Activated B cell treated with CpG ODN at 0.5 μM for 24 hours (primary cell): Measurements from ENCODE around the gene KCNJ1. TPM values are rescaled to one million over a fixed set of nuclear protein-coding genes. Genes with fewer than 3 reads are reported as not detected.

Experiments
- ATAC-seq: fragments of 200-7000 bp; cut with Tn5 transposase; one replicate; pipeline ENCODE4 v1.10.0; 2021; ENCODE audit warnings: low read depth, mild to moderate bottlenecking, moderate library complexity
- CTCF ChIA-PET: fragments of 350-600 bp; sonication (Branson Sonifier 250); formaldehyde crosslinking; loops from one replicate; lab custom pipeline; 2021; ENCODE audit warnings: antibody characterized with exemption; lab: Charles Lee
- POLR2A ChIA-PET: fragments of 350-600 bp; sonication (Branson Sonifier 250); formaldehyde crosslinking; loops from one replicate; lab custom pipeline; 2021; ENCODE audit warnings: antibody characterized with exemption; lab: Charles Lee
- DNase-seq: peaks from one replicate; pipeline ENCODE4 v3.0.0; 2022
- H3K27ac Mint-ChIP-seq: one replicate; pipeline ENCODE4 v1.8.0; 2020; ENCODE audit warnings: mixed read lengths
- H3K27me3 Mint-ChIP-seq: one replicate; pipeline ENCODE4 v1.8.0; 2021; ENCODE audit warnings: mixed read lengths
- H3K36me3 Mint-ChIP-seq: one replicate; pipeline ENCODE4 v1.8.0; 2021; ENCODE audit warnings: low read depth, mixed read lengths
- H3K4me1 Mint-ChIP-seq: one replicate; pipeline ENCODE4 v1.8.0; 2021; ENCODE audit warnings: mixed read lengths
- H3K4me3 Mint-ChIP-seq: one replicate; pipeline ENCODE4 v1.8.0; 2020; ENCODE audit warnings: mild to moderate bottlenecking, mixed read lengths
- H3K9me3 Mint-ChIP-seq: one replicate; pipeline ENCODE4 v1.8.0; 2020; ENCODE audit warnings: mixed read lengths
- intact Hi-C: fragments of 100-400 bp; cut with micrococcal nuclease; formaldehyde crosslinking; loops from one replicate; pipeline ENCODE4 v1.15.1; 2024
- total RNA-seq: library from RNA; stranded (reverse); gene quantifications from 2 replicates; pipeline ENCODE4 v1.2.3, GENCODE V29; 2022
- TF ChIP-seq, protein P1 (sequence below): fragments of 200-600 bp; IDR thresholded peaks from one replicate; pipeline ENCODE4 v1.8.0; 2022; ENCODE audit warnings: antibody characterized with exemption, mild to moderate bottlenecking

The KCNJ1 gene
- total RNA-seq, 1 donor from 2014 or later: not detected

DNA sequence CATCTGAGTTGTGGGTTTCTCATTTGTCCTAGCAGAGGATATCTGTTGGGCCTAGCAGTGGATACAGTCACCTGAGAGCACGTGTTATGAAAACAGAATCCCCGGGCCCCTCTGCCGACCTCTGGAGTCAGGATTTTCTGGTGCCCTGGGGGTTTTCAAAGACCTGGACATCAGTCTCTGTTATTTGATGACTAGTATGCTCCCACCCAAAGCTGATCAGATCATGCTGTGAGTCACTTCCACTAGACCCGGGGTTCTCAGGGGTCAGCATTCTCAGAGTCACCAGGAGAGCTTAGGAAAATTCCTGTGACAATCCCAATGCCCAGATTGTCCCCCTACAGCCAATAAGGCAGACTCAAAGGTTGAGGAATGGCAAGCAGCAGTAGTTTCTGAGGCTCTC, 38.7 kb downstream of the KCNJ1 start:
- H3K9me3 Mint-ChIP-seq: peaks cover 2% of the 10 kb centered on the region
- ATAC-seq: no peak
- peaks cover 57% of the 10 kb centered on the region for H3K4me1 Mint-ChIP-seq
- no peaks in the 10 kb centered on the region for H3K27me3 Mint-ChIP-seq
- no peak overlapping the region for H3K4me3 Mint-ChIP-seq
- peaks cover 4% of the 10 kb centered on the region for H3K36me3 Mint-ChIP-seq
- intact Hi-C loops: no loop called here
- ChIA-PET CTCF (interaction anchor here (0.6 to 1.0 kb wide), 2 partner anchors 32 to 777 kb away, joined by 3 to 4 read pairs; no protein-coding TSS in a partner anchor), POLR2A (no interaction called here)
- no peak for DNase-seq
- TF ChIP-seq, protein P1, sequence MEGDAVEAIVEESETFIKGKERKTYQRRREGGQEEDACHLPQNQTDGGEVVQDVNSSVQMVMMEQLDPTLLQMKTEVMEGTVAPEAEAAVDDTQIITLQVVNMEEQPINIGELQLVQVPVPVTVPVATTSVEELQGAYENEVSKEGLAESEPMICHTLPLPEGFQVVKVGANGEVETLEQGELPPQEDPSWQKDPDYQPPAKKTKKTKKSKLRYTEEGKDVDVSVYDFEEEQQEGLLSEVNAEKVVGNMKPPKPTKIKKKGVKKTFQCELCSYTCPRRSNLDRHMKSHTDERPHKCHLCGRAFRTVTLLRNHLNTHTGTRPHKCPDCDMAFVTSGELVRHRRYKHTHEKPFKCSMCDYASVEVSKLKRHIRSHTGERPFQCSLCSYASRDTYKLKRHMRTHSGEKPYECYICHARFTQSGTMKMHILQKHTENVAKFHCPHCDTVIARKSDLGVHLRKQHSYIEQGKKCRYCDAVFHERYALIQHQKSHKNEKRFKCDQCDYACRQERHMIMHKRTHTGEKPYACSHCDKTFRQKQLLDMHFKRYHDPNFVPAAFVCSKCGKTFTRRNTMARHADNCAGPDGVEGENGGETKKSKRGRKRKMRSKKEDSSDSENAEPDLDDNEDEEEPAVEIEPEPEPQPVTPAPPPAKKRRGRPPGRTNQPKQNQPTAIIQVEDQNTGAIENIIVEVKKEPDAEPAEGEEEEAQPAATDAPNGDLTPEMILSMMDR: no peak
- H3K27ac Mint-ChIP-seq: no peak overlapping the region

DNA sequence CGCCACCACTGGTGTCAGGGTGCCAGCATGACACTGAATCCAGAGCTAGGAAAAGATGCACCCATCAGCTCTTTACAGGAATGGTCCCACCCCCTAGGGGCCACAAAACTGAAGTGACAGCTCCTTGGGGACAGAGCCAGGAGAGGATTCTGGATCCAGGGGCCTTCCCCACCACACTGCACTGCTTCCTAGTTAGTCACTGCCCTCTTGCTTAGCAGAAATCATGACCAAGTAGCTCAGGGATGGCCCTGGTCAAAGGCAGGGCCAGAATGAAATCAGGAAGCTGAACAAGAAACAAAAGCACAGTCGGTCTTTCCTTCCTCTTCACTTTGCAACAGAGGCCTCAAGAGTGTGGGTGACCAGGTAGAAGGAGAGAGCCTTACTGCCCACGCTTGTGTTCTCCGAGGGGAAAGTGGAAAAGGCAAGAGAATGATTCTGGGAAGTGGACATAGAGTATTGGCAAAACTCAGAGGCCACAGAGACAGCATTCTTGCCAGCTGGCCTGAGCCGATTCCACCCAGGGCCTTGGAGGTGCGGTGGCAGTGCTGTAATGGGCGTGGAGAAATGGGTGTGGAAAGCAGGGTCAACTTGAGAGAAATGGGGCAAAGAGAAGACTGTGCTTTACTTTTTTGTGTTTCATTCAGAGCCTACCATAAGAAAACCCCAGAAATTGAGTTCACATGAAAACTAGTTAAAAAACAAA, 39.8 kb downstream of the KCNJ1 start:
- peak overlapping the region; percentile 63 for H3K27ac Mint-ChIP-seq
- no peaks in the 10 kb centered on the region for H3K27me3 Mint-ChIP-seq
- ChIA-PET CTCF (interaction anchor here (0.6 to 2.0 kb wide), 7 partner anchors 19 to 775 kb away, joined by 3 to 6 read pairs (median 4); no protein-coding TSS in a partner anchor), POLR2A (no interaction called here)
- H3K9me3 Mint-ChIP-seq: peaks cover 2% of the 10 kb centered on the region
- no peak for DNase-seq
- H3K4me3 Mint-ChIP-seq: no peak overlapping the region
- TF ChIP-seq, protein P1: no peak
- H3K36me3 Mint-ChIP-seq: peaks cover 6% of the 10 kb centered on the region
- H3K4me1 Mint-ChIP-seq: peaks cover 47% of the 10 kb centered on the region
- intact Hi-C loops: no loop called here
- ATAC-seq: no peak

DNA sequence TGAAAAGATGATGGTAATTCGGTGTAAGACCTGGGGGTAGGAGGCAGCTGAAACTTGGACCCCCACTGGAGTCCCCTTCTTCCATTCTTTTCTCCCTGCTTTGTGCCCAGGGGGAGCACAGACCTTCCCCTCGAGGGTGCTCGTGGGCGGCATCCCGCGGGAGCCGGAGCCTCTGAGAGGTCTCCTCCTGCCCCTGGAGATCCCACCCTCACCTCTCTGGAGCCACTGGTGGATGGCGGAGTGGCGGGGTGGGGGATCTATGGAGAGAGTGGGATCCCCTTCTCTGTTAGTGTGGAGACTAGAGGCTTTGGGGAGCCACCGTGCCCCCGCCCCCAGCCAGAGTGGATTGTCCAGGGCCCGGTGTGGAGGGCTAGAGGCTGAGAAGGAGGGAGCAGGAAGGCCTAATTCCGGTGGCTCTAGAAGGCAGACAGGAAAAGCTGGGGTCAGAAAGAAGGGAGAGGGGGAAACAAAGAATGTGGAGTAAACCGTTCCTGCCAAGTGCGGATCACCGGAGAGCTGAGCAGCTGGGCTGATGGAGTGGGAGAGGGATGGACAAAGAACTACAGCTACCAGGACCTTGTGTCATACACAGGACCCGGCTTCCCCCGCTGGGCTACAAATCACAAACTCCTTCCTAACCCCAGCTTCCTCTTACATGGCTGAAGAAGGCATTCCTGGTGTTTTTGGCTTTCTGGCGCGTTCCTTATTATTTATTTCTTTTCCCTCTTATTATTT, 41.9 kb downstream of the KCNJ1 start:
- ChIA-PET POLR2A (no interaction called here), CTCF (no interaction called here)
- no peak for ATAC-seq
- intact Hi-C loops: no loop called here
- peaks cover 25% of the 10 kb centered on the region for H3K4me1 Mint-ChIP-seq
- no peak for DNase-seq
- H3K27ac Mint-ChIP-seq: no peak overlapping the region
- H3K9me3 Mint-ChIP-seq: peaks cover 2% of the 10 kb centered on the region
- H3K36me3 Mint-ChIP-seq: peaks cover 9% of the 10 kb centered on the region
- no peak overlapping the region for H3K4me3 Mint-ChIP-seq
- no peaks in the 10 kb centered on the region for H3K27me3 Mint-ChIP-seq
- TF ChIP-seq, protein P1: no peak

DNA sequence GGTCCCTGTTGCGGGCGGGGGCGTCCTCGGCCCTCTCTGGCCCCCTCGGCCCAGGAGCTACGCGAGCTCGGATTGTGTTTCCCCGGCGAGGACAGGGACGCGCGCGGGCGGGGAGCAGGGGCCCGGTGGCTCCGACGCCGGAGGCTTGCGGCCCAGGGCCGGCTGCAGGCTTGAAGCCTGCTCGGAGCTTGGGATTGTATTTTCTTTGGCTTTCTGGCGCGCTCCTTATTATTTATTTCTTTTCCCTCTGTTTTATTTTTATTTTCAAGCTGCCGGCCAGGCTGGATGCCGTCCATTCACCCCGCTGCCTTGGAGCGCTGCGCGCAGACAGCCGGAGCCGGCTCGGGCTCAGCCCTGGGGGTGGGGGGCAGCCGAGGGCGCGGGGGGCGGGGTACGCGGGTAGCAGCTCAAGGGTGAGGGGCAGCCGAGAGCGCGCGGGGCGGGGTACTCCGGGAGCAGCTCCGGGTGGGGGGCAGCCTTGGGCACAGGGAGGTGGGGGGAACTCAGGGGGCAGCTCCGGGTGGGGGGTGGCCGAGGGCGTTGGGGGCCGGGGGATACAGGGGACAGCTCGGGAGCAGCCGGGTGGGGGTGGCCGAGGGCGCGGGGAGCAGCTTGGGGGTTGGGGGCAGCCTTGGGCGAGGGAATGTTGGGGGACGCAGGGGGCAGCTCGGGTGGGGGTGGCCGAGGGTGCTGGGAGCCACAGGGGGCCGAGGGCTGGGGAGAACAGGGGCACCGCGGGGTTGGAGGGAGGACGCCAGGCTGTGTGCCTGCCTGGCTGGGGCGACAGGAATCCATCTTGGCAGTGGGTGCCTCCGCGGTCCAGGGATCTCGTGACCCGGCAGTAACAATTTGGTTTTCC, 42.7 kb downstream of the KCNJ1 start:
- CTCF ChIA-PET: interaction anchor here (0.8 kb wide), 1 partner anchor 667 kb away, joined by 4 read pairs; no protein-coding TSS in a partner anchor
- peaks cover 2% of the 10 kb centered on the region for H3K9me3 Mint-ChIP-seq
- DNase-seq: no peak
- POLR2A ChIA-PET: no interaction called here
- H3K27me3 Mint-ChIP-seq: no peaks in the 10 kb centered on the region
- peaks cover 13% of the 10 kb centered on the region for H3K36me3 Mint-ChIP-seq
- intact Hi-C loops: no loop called here
- TF ChIP-seq, protein P1: no peak
- H3K4me3 Mint-ChIP-seq: no peak overlapping the region
- ATAC-seq: no peak
- peaks cover 19% of the 10 kb centered on the region for H3K4me1 Mint-ChIP-seq
- H3K27ac Mint-ChIP-seq: no peak overlapping the region
